HepG2 (cell line): ENCODE data around the gene RABGGTA. TPM values are rescaled to one million over a fixed set of nuclear protein-coding genes. Genes with fewer than 3 reads are reported as not detected.
A peak's percentile ranks its signal among the peaks of the same experiment; 100 is the strongest.

Experiments used
- ASH2L ChIP-seq: fragments of 300-600, 200-600 bp; sonication (generic); IDR thresholded peaks from 2 replicates; pipeline ENCODE4 v1.7.0; 2017; ENCODE audit warnings: low read depth, mild to moderate bottlenecking, moderate library complexity, mixed read lengths, low read length; ENCODE audit not compliant: insufficient read length
- ATAD3A ChIP-seq: sonication (generic); formaldehyde crosslinking; IDR thresholded peaks from 2 replicates; pipeline ENCODE4 v1.4.0; 2020; ENCODE audit warnings: missing genetic modification reagents
- ATF7-NPFF ChIP-seq: sonication (generic); formaldehyde crosslinking; IDR thresholded peaks from 2 replicates; pipeline ENCODE4 v1.8.1; 2023; ENCODE audit warnings: mild to moderate bottlenecking, low read depth, missing genetic modification reagents, moderate library complexity
- CC2D1A ChIP-seq: sonication (generic); formaldehyde crosslinking; IDR thresholded peaks from 2 replicates; pipeline ENCODE4 v1.8.1; 2023; ENCODE audit warnings: mild to moderate bottlenecking, missing genetic modification reagents
- HOMEZ ChIP-seq: IDR thresholded peaks from 2 replicates; pipeline ENCODE4 v1.6.1; 2016; ENCODE audit warnings: low read depth
- IKZF1 ChIP-seq: fragments of 450-650 bp; IDR thresholded peaks from 2 replicates; pipeline ENCODE4 v1.7.1; 2016
- ONECUT2 ChIP-seq: sonication (generic); formaldehyde crosslinking; IDR thresholded peaks from 2 replicates; pipeline ENCODE4 v1.4.0; 2020; ENCODE audit warnings: missing genetic modification reagents
- PAWR ChIP-seq: sonication (generic); formaldehyde crosslinking; IDR thresholded peaks from 2 replicates; pipeline ENCODE4 v1.4.0; 2020; ENCODE audit warnings: missing genetic modification reagents, mild to moderate bottlenecking, borderline replicate concordance
- POLR2AphosphoS5 ChIP-seq: IDR thresholded peaks from 2 replicates; pipeline ENCODE4 v1.6.1; 2012; ENCODE audit warnings: low read depth, low read length
- TAF1 ChIP-seq: sonication (generic); formaldehyde crosslinking; IDR thresholded peaks from 2 replicates; pipeline ENCODE4 v1.4.0; 2020; ENCODE audit warnings: missing genetic modification reagents
- TCF12 ChIP-seq, 2 experiments: fragments of 450-650 bp in 1 of 2; sonication (generic) in 1 of 2; formaldehyde crosslinking in 1 of 2; IDR thresholded peaks; 2 replicates each; pipeline versions ENCODE4 v1.6.1 to v1.8.0; 2017 to 2022; ENCODE audit warnings: antibody characterized with exemption in 1 of 2, mild to moderate bottlenecking in 1 of 2, missing genetic modification reagents in 1 of 2, moderate library complexity in 1 of 2
- YEATS2 ChIP-seq: sonication (generic); formaldehyde crosslinking; IDR thresholded peaks from 2 replicates; pipeline ENCODE4 v1.4.0; 2020; ENCODE audit warnings: missing genetic modification reagents, borderline replicate concordance
- ZBTB43 ChIP-seq: sonication (generic); formaldehyde crosslinking; conservative IDR thresholded peaks from 2 replicates; pipeline ENCODE4 v1.4.0; 2020; ENCODE audit warnings: missing genetic modification reagents
- ZEB1 ChIP-seq: IDR thresholded peaks from 2 replicates; pipeline ENCODE4 v1.6.1; 2012; ENCODE audit warnings: mild to moderate bottlenecking, low read depth, inconsistent platforms; ENCODE audit not compliant: insufficient replicate concordance
- ZNF138 ChIP-seq: sonication (generic); formaldehyde crosslinking; IDR thresholded peaks from 2 replicates; pipeline ENCODE4 v1.5.0; 2020; ENCODE audit warnings: mild to moderate bottlenecking, low read depth, missing genetic modification reagents
- ZNF253 ChIP-seq: sonication (generic); formaldehyde crosslinking; IDR thresholded peaks from 2 replicates; pipeline ENCODE4 v1.8.0; 2022; ENCODE audit warnings: mild to moderate bottlenecking, missing genetic modification reagents, borderline replicate concordance
- ZNF468 ChIP-seq: sonication (generic); formaldehyde crosslinking; IDR thresholded peaks from 2 replicates; pipeline ENCODE4 v1.8.0; 2022; ENCODE audit warnings: mild to moderate bottlenecking, moderate library complexity, missing genetic modification reagents
- ZNF512B ChIP-seq: sonication (generic); formaldehyde crosslinking; IDR thresholded peaks from 2 replicates; pipeline ENCODE4 v1.5.1; 2020; ENCODE audit warnings: missing genetic modification reagents, mild to moderate bottlenecking, borderline replicate concordance
- ZNF788 ChIP-seq: sonication (generic); formaldehyde crosslinking; IDR thresholded peaks from 2 replicates; pipeline ENCODE4 v1.5.0; 2020; ENCODE audit warnings: mild to moderate bottlenecking, missing genetic modification reagents, borderline replicate concordance
- polyA plus RNA-seq, 8 experiments: library from polyadenylated mRNA; depleted of rRNA in 3 of 8; stranded (reverse) in 7 of 8; unstranded in 1 of 8; fragments of >200 nt; fragmentation: Illumina TruSeq in 4 of 8; extraction: Trizol in 4 of 8; gene quantifications; 2 replicates each; pipeline versions ENCODE4 v1.2.1 to v1.2.3, GENCODE V29; 2011 to 2016; ENCODE audit warnings: low read depth in 4 of 8, missing spikeins in 1 of 8, mixed read lengths in 1 of 8; ENCODE audit not compliant: insufficient read depth in 1 of 8
- total RNA-seq, 5 experiments: library from RNA; depleted of rRNA; stranded (reverse); fragments of >200 nt; fragmentation: Illumina TruSeq; extraction: Trizol; gene quantifications; 2 replicates each; pipeline ENCODE4 v1.2.3, GENCODE V29; 2016; ENCODE audit warnings: low read depth in 1 of 5
- TF ChIP-seq, protein P1 (sequence below): sonication (generic); formaldehyde crosslinking; IDR thresholded peaks from 2 replicates; pipeline ENCODE4 v1.5.1; 2020; ENCODE audit warnings: missing genetic modification reagents, mild to moderate bottlenecking, borderline replicate concordance
- TF ChIP-seq, protein P2 (sequence below): sonication (generic); formaldehyde crosslinking; IDR thresholded peaks from 2 replicates; pipeline ENCODE4 v1.4.0; 2020; ENCODE audit warnings: mild to moderate bottlenecking, missing genetic modification reagents

Gene RABGGTA
- total and polyA plus RNA-seq, 2 of the 13 experiments (the other 11 are each of a cell fraction or from before 2014, with no cell fraction given): 57.9 to 90.8 TPM

GRCh38 chr14:24297190-24297964 lies 26.0 kb upstream of the RABGGTA start (continued):
- TF ChIP-seq ASH2L (no peak), ZNF788 (CRISPR knock-in tag) (no peak), ZNF512B (CRISPR knock-in tag) (no peak), ZEB1 (no peak), CC2D1A (peak; percentile 96), YEATS2 (peak; percentile 72; the same call in 1 of the 2 replicates), POLR2AphosphoS5 (no peak), PAWR (CRISPR knock-in tag) (no peak), TAF1 (CRISPR knock-in tag) (no peak), ATAD3A (CRISPR knock-in tag) (no peak), ONECUT2 (CRISPR knock-in tag) (no peak), ZNF468 (CRISPR knock-in tag) (no peak), ZNF138 (CRISPR knock-in tag) (no peak), TCF12 (IDR thresholded peaks at IDR 0.05) (no peak), TCF12 (CRISPR knock-in tag; IDR thresholded peaks at IDR 0.05) (no peak), HOMEZ (peak; percentile 48; the same call in 1 of the 2 replicates), IKZF1 (no peak), ZNF253 (no peak), ZBTB43 (CRISPR knock-in tag) (0 out of 2 replicates have a peak, but pooled peaks have one; percentile 10), ATF7-NPFF (CRISPR knock-in tag) (no peak; the same call in 1 of the 2 replicates)
- TF ChIP-seq, protein P1, sequence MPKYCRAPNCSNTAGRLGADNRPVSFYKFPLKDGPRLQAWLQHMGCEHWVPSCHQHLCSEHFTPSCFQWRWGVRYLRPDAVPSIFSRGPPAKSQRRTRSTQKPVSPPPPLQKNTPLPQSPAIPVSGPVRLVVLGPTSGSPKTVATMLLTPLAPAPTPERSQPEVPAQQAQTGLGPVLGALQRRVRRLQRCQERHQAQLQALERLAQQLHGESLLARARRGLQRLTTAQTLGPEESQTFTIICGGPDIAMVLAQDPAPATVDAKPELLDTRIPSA (CRISPR knock-in tag): no peak
- TF ChIP-seq, protein P2, sequence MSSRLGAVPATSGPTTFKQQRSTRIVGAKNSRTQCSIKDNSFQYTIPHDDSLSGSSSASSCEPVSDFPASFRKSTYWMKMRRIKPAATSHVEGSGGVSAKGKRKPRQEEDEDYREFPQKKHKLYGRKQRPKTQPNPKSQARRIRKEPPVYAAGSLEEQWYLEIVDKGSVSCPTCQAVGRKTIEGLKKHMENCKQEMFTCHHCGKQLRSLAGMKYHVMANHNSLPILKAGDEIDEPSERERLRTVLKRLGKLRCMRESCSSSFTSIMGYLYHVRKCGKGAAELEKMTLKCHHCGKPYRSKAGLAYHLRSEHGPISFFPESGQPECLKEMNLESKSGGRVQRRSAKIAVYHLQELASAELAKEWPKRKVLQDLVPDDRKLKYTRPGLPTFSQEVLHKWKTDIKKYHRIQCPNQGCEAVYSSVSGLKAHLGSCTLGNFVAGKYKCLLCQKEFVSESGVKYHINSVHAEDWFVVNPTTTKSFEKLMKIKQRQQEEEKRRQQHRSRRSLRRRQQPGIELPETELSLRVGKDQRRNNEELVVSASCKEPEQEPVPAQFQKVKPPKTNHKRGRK: peak; percentile 37; the same call in 1 of the 2 replicates
